ENCODE data around the gene ARPC5L.

The ARPC5L gene

DNA sequence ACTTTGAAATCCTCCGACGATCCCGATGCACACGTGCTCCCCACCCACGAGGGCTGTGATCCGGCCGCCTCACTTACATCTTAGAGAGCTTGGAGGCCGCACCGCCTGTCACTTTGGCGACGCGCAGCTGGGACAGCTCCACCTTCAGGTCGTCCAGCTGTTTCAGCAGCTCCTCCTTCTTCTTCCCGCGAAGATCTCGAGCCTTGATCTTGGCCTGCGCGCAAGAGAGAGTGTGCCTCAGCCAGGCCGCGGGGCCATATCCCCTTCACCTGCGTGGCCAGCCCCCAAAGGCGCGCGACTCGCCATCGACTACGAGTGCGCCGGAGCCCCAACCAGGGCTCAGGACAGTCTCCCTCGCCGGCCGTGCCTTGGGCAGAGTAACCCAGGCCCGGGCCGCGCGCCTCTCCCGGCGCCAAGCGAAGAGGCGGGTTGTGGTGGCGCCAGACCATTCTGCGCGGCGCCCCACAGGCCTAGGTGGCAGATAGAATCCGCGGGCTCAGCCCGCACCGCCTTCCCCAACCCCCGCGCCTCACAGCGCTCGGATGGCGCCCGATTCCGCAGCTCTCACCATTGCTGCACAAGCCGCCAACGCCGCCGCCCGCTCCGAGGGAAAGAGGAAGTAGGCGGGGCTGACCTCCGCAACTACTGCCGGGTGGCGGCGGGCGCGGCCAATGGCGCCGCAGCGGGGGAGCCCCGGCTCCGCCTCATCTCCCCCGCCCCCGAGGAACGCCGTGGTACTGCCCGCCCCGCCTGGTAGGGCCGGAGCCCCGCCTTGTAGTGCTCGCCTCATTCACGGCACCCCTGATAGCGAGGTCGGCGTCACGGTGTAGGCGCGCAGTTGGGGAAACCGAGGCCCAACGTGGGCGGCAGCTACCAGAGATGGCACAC, at the start of gene ARPC5L, which contains the start of gene RPL35:
TSS of gene ARPC5L (plus strand) at position 789 of the 888 bp plus-strand sequence. CDS start 7,161 bp downstream, outside the sequence.
TSS of gene RPL35 (minus strand) at position 616 of the 888 bp plus-strand sequence. CDS start at position 571, 45 bp downstream.
- in situ Hi-C loops (cut with HindIII; ENCODE audit: low sequenced_read_pairs) = no loop called here
- H3K4me3 ChIP-seq (ENCODE audit: low read depth, low read length) = peak within 1 kb of the TSS; percentile 70
- peak; percentile 95 for DNase-seq (ENCODE audit: low read depth, low spot score)
- TF ChIP-seq CTCF (IDR thresholded peaks at IDR 0.05; ENCODE audit: low read depth, low read length) = peak; percentile 15

DNA sequence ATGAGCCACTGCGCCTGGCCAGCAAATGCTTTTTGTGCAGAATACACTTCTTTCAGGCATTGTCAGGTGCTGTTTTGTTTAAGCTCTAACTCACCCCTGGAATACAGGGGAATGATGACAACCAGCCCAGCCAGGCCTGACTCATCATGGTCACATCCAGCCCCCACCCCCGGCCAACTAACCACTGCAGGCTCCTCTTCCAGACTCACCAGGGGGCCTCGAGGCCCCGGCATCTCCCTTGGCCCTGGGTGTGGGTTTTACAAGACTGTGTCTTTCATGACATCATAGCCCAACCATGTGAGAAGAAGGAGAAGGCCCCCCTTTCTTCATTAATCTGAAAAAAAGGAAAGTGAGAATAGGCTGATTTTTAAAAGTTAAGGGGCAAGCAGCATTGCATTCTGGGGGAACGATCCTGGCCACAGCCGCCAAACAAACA, 49.5 kb upstream of the ARPC5L start:
- peak; percentile 100 for DNase-seq (ENCODE audit: low read depth, low spot score)
- H3K4me3 ChIP-seq (ENCODE audit: low read depth, low read length) = no peak overlapping the region
- in situ Hi-C loops (cut with HindIII; ENCODE audit: low sequenced_read_pairs) = no loop called here
- TF ChIP-seq CTCF (IDR thresholded peaks at IDR 0.05; ENCODE audit: low read depth, low read length) = no peak

DNA sequence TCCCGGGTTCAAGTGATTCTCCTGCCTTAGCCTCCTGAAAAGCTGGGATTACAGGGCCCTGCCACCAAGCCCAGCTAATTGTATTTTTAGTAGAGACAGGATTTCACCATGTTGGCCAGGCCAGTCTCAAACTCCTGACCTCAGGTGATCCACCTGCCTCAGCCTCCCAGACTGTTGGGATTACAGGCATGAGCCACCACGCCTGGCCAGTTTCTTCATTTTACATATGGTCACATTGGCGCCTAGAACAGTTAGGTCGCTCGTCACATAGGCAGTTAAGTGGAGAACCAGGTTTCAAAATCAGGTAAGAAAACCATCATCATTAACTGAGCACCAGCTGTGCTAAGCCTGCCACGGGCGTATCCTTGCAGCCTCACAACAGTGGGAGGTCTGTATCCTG, 48.9 kb upstream of the ARPC5L start:
- in situ Hi-C loops (cut with HindIII; ENCODE audit: low sequenced_read_pairs) = no loop called here
- H3K4me3 ChIP-seq (ENCODE audit: low read depth, low read length) = no peak overlapping the region
- TF ChIP-seq CTCF (IDR thresholded peaks at IDR 0.05; ENCODE audit: low read depth, low read length) = no peak
- DNase-seq (ENCODE audit: low read depth, low spot score) = no peak

DNA sequence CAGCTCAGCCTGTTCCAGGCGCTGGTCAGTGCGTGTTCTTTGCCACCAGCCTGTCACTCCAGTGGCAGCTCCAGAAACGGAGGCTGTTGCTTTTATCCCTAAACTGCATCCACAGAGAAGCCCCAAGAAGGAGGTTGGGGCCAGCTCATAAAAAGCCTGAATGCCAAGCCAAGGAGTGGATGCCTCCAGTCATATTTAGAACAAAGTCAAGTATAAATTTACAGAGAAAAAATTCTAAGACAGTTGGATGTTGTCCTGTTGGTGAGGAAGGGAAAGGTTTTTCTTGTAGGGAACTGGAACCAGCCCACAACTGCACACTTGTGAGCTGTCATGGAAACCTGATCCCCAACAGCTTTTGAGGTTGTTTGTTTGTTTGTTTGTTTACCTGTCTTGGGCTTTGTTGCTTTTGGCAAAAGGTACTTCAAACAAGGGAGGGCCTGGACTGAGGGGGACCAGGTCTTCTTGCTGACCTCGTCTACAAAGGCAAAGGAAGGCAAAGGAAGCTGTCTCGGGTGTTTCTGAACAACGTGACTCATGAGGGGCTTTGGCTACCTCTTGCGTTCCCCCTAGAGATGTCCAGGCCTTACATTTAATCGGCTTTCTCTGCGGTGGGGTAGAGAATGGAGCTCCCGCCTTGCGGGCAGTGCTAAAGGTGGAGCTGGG, 48.3 kb upstream of the ARPC5L start:
- DNase-seq (ENCODE audit: low read depth, low spot score) = peak; percentile 35
- no peak overlapping the region for H3K4me3 ChIP-seq (ENCODE audit: low read depth, low read length)
- no peak for TF ChIP-seq CTCF (IDR thresholded peaks at IDR 0.05; ENCODE audit: low read depth, low read length)
- in situ Hi-C loops (cut with HindIII; ENCODE audit: low sequenced_read_pairs) = no loop called here

GRCh38 chr9:124814164-124814535, 47.8 kb upstream of the ARPC5L start:
- no peak overlapping the region for H3K4me3 ChIP-seq (ENCODE audit: low read depth, low read length)
- no peak for DNase-seq (ENCODE audit: low read depth, low spot score)
- in situ Hi-C loops (cut with HindIII; ENCODE audit: low sequenced_read_pairs) = no loop called here
- no peak for TF ChIP-seq CTCF (IDR thresholded peaks at IDR 0.05; ENCODE audit: low read depth, low read length)

DNA sequence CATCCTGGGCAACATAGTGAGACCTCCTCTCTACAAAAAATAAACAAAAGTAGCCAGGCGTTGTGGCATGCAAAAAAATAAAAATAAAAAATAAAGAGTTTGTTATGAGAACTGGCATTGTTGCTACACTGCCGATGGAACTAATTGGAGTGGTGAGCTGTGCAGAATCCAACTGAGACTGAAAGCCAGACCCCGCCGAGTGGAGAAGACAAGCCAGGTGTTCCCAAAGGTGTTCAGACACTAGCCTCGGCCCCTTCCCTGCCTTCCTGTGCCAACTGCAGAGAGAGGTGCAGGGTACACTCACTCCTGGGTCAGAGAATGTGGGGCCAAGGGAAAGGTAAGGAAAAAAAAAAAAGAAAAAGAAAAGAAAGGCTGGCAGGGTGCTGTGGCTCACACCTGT, 46.3 kb upstream of the ARPC5L start:
- in situ Hi-C loops (cut with HindIII; ENCODE audit: low sequenced_read_pairs) = no loop called here
- no peak overlapping the region for H3K4me3 ChIP-seq (ENCODE audit: low read depth, low read length)
- no peak for DNase-seq (ENCODE audit: low read depth, low spot score)
- TF ChIP-seq CTCF (IDR thresholded peaks at IDR 0.05; ENCODE audit: low read depth, low read length) = no peak

All from astrocyte of the spinal cord (primary cell).